GM21825 (cell line): ENCODE measurements around the gene PHRF1.

Experiments
- ATAC-seq: cut with Tn5 transposase; IDR thresholded peaks from one replicate; pipeline ENCODE4 v1.9.1; 2021; ENCODE audit warnings: mild to moderate bottlenecking, moderate library complexity; ENCODE audit not compliant: unreplicated experiment

Gene PHRF1

DNA sequence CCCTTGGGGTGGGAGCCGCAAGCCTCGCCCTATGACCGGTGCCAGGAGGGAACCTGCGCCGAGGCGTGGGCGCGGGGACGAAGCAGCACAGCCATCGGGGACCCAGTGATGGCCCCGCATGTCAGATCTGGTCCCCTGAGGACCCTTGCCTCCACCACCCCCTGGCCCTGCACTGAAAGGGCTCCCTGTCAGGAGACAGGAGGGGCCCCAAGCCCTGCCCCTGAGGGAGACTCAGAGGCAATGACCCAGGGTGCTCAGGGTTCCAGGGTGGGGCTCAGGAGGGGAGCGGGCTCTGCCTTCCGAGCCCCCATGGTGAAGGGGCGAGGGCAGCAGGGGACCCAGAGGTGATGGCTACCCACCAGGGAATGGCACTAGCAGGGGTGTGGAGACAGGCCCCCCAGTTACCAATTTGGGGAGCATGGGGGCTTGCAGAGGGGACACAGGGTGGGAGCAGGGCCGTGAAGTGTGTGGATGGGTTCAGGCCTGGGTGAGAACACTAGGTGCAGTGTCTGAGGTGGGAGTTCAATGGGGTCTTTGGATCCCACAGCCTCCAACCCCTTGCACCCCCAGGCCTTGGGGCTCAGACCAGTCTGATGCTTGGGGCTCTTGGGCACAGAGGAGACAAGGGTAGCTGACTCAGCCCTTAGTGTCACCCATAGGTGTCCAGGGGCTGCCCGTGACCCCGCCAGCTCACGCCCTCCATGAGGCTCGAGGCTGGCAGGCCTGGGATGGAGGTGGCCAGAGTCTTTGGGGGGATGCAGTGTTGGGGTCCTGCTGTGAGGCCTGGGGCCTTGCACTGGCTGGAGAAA, 38.4 kb upstream of the PHRF1 start:
- no peak for ATAC-seq

DNA sequence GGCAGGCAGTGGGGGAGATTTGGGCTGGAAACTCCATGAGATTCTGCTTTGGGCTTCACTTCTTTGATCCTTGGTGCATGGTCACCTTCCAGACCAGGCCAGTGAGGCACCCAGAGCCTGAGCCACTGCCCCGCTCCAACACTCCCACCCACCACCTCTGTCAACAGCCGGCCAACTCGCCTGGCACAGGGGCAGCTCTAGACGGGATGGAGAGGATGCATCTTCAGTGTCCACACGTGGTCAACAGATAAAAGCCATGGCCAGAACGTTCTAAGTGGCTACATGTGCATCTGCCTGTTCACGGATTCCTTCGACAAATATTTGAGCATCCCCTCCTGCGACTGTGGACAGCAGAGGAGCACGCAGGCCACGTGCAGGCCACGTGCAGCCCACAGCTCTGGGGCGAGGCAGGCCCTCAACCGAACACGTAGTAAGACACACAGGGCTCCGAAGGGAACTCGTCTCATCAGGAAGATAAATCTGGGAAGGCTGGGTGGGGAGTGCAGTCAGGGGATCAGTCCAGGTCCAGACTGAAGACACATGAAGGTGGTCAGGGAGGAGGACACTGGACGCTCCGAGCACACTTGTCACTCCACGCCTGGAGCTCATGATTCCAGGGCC, 37.7 kb upstream of the PHRF1 start:
- ATAC-seq: no peak

DNA sequence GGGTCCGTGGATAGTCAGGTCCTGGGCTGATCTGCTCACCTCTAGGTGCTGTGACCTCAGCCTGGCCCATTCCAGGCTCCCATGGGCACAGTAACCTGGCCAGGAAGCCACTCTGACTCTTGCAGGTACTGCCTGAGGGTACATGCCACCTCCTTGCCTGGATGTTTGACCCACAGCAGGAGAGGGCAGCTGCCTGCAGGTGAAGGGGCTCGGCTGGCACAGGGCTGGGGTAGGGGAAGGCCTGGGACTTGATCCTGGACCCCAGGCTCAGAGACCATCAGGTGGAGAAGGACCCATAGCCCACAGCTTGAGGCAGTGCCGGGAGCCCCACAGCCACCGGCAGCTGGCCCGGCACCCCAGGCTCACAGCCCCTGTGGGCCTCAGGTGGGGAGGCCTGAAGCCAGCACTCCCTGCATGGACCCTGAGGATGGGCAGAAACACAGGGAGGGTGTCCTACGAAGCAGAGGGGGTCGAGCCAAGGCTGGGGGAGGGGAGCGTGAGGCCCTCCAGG, 36.2 kb upstream of the PHRF1 start:
- no peak for ATAC-seq

DNA sequence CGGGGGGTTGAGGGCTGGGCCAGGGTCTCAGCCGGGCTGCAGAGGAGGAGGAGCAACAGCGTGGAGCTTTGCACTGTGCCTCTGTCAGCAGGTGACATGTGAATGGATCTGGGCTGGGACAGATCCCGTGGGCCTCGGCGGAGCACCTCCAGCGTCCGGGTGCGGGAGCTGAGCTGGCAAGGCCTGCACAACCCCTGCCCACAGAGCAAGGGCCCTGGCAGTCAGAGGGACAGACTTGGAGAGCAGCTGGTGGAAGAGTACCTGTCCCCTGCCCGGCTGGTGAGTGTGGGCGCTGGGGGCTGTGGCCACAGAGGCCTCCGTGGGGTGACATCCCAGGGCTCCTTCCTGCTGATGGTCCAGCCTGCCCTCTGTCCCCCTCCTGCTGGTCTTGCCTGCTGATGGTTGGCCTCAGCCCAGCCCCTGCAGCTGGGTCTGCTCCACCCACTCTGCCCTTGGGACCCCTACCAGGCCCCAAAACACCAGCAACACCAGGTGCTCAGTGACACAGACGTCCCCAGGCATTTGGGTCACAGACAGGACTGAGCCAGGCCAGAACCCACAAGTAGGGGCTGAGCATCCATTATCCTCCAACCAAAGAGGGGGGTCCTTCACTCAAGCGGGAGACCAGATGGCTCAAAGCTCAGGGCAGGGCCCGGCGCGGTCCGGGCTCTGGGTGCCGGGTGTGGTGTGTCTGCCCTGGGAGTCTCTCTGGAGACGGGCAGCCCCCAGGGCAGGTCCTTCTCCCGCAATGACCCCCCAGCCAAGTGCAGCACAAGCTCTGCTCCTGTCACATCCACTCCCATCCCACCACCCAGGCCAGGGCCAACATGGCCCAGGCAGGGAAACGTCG, 35.5 kb upstream of the PHRF1 start:
- ATAC-seq: no peak

DNA sequence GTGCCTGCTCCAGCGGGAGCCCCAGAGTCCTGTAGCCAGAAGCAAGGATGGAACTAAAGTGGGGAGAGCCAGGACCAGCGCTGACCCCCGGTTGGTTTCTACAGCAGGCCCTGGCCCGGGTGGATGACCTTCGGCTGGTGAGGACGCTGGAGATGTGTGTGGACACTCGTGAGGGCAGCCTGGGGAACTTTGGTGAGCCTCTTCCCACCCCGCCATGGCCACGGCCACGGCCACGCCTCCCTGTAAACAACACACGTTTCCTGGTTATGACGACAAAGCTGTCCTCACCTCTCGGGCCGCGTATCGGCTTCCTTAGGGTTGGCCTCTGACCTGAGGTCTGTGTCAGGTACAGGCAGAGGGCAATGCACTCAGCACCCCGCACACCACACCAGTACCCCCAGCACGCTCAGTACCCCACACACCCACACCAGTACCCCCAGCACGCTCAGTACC, 34.8 kb upstream of the PHRF1 start:
- no peak for ATAC-seq

DNA sequence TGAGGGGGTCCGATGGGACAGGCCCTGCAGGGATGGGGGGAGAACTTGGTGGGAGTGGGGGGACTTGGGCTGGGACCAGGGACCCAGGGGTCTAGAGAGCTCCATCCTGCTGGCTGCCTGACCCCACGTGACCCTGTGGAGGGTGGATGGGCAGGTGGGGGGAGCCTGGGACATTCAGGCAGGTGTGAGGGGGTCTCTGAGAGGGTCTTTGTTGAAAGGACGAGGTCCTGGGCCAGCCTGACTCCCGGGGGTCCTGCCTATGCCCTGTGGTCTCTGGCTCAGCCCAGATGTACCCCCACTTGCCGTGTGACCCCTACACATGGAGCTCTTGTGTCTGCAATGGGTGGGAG, 31.5 kb upstream of the PHRF1 start:
- no peak for ATAC-seq

DNA sequence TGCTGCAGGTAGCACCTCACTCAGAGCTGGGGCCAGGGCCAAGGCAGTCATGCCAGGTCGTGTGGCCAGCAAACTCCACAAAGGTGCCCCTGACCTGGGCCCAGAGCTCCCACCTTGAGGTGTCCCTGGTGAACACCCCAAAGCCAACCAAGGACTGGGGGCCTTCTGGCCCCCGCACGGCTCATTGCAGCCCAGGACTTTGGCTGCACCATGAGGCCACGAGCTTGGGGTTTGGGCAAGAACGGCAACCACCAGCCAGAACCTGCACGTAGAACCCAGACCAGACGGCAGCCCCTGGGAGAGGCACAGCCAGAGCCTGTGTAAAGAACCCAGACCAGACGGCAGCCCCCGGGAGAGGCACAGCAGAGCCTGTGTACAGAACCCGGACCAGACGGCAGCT, 31.1 kb upstream of the PHRF1 start:
- no peak for ATAC-seq

DNA sequence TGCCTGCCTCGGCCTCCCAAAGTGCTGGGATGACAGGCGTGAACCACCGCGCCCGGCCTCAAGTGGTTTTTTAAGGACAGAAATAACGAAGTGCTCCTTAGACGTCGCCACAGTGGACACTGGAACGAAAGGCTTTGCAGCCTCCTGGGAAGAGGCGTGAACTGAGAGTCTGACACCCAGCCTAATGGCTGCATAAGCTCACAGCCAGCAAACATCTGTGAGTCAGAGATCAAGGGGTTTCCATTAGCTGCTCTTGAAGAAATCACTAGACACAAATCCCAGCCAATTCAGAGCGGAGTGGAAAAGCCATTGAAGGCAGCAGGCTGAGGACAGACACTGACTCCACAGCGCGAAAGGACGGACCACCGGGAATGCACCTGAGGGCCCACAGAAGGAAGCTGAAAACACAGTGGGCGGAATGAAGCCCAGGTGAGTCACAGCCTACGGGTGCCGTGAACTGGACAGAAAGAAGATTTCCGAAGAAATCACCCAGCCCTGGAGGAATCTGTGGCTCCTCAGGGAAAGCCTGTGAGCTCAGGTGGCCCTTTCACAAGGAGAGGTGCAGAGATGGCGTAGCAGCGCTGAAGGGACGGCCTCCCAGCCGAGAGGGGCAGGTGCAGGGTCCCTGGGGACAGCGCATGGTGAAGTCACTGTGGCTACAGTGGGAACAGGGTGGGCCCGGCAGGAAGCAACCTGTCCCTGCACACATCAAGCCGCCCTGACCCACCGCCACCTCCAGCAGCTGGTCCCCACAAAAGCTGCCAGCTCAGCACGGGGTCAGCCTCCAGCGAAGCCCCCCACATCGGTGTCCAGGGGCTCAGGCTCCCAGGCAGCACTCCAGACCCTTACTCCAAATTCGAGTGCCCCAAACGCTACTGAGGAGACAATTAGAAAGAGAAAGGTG, 27.3 kb upstream of the PHRF1 start:
- ATAC-seq: no peak

DNA sequence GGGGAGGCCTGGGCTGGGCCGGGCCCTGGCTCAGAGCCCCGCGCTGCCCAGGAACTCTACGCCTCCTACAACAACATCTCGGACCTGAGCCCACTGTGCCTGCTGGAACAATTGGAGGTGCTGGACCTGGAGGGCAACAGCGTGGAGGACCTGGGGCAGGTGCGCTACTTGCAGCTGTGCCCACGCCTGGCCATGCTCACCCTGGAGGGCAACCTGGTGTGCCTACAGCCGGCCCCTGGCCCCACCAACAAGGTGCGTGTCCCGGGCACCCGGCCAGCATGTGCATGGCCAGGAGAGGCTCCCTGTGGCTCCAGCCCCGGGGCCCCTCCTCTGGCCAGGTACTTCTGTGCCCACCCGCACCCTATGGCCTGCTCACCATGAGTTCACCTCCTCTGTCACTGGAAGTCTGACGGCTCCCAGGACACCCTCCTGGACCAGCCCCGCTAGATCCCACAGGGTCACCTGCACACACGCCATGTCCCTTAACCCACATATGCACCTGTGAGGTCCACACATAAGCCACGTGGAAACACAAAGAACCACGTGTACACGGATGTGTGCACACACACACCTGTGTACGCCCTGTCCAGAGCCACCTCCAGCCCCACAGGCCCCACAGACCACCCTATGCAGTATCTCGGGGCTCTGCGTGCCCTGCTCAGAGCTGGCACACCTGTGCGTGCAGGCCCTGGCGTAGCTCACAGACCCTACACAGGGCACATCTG, 26.1 kb upstream of the PHRF1 start:
- no peak for ATAC-seq

DNA sequence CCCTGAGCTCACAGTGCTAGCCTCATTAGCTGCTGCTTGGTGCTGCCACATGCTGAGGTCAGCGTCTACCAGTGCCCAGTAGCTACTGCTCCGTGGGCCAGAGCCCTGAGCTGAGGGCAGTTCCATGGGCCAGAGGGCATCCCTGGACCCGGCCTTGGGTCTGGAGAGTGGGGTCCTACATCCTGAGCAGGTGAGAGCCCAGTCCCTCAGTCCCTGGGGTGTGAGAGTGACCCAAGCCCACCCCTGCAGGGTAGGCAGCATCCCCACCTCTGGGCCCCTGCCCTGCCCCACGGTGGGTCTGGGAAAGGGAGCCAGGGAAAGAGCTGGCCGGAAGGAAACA, 25.6 kb upstream of the PHRF1 start:
- ATAC-seq: no peak

DNA sequence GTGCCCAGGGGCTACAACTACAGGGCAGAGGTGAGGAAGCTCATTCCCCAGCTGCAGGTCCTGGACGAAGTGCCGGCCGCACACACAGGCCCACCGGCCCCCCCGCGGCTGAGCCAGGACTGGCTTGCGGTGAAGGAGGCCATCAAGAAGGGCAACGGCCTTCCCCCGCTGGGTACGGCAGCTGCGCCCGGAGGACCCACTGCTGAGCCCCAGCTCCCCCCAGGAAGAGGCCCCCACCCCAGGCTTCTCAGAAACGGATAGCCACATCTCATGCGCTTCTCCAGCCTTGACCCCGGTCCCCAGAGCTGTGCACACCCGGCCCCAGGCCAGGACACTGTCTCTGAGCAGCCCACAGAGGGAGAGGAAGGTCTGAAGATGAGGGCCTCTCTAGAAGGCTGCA, 25.1 kb upstream of the PHRF1 start:
- no peak for ATAC-seq

DNA sequence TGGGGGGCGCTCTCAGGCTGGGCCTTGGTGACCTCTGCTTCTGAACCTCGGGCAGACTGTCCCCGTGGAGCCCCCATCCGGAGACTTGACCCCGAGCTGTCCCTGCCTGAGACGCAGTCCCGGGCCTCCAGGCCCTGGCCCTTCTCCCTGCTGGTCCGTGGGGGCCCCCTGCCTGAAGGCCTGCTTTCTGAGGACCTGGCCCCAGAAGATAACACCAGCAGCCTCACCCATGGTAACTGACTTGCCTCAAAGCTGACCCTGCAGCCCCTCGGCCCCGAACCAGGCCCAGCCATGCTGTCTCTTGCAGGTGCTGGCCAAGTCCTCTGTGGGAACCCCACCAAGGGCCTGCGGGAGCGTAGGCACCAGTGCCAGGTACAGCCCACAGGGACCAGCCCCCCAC, 24.7 kb upstream of the PHRF1 start:
- ATAC-seq: no peak

DNA sequence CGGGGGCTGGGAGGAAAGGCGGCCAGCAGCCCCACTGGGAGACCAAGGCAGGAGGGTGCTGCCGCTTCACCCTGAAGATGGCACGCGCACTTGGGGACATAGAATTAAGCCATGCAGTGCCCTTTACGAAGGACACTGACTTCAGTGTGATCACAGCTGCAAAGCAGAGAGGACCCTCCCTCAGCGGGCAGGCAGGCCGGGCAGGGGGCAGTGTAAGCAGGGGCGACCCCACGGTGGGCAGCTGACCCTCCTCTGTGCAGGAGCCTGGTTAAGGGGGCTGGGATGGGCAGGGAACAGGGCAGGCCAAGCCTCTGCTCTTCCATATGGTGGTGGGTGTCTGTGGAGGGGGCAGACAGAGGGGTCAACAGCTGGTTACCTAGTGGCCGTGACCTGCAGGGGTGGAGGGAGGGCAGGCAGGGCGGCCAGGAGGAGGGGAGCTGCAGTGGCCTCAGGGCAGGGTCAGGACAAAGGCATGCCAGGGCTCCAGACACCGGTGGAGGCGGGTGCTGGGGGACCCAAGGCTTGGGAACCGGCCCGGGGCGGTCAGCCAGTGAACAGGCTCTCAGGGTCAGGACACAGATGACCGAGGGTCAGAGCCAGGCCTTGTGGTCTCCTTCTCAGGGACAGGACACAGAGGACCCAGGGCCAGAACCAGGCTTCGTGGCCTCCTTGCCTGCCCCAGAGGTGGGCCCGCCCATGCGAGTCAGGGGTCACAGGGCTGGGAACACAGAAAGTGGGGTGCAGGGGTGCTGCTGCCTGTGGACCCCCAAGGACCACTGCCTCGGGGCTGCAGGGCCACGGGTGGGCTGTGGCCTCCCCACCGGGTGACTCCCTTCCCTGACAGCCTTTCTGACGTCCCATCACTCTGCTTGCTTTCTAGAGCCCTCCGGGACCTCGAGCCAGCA, 22.9 kb upstream of the PHRF1 start:
- no peak for ATAC-seq

DNA sequence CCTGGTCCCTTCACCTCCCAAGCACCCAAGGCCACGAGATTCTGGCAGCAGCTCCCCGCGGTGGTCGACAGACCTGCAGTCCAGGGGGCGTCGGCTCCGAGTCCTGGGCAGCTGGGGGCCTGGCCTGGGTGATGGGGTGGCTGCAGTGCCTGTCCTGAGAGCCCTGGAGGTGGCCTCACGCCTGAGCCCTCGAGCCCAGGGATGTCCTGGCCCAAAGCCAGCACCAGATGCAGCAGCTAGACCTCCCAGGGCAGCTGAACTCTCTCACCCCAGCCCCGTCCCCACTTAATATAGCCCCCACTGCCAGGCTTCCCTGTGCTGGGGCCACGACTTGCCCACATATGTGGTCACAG, 22.3 kb upstream of the PHRF1 start:
- no peak for ATAC-seq

DNA sequence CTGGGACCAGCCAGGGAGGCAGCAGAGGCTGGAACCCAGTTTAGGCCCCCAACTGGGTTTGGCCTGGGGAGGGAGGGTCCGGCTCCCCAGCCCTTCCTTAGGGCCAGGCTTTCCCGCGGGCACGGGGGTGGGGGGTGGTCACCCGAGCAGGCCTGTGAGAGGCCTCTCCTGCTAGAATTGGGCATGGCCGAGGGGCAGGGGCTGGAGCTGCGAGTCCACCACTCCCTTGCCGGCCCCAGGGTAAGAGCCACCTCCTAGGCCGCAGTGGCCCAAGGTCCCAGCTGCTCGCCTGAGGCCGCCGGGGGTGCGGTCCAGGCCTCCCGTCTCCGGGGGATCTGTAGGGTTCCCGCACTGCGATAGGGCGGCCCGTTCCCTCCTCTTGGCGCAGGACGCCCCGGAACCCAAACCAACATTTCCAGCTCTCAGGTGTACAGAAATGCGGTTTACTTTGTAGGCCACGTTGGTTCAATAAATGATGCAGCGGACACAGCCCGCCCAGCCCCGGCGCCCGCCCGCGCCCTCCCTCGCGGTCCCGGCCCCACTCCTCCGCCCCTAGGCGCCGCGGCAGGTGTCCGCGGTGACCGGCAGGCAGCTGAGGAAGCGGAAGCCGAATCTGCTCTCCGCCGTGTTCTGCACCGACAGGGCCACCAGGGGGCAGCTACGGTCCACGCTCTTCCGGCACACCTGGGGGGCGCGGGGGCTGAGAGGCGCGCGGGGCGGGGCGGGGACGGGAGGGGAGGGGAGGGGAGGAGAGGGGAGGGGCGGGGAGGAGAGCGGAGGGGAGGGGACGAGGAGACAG, 21.6 kb upstream of the PHRF1 start:
- ATAC-seq: peak; percentile 47

DNA sequence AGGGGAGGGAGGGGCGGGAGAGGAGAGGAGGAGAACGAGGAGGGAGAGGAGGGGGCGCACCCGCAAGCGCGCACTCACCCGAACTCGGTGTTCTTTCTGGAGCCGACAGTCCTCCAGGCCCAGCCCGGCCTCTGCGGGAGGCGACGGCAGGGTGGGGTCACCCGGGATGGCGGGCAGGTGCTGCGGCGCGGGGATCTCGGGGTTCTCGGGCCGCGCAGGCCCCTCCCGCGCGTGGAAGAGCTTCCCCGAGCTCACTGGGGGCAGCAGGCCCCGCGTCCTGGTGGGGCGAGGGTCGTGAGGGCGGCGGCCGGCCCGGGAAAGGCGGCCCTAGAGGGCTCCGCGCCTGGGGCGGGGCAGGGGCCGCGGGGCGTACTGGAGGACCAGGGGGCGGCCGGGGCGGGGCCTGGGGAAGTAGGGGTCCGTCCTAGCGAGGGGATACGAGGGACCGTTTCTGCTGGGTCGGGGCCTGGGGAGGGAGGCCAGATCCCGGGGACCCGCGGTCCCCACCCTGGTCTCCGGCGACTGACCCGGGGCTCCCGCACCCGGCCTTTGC, 21.0 kb upstream of the PHRF1 start:
- no peak for ATAC-seq

DNA sequence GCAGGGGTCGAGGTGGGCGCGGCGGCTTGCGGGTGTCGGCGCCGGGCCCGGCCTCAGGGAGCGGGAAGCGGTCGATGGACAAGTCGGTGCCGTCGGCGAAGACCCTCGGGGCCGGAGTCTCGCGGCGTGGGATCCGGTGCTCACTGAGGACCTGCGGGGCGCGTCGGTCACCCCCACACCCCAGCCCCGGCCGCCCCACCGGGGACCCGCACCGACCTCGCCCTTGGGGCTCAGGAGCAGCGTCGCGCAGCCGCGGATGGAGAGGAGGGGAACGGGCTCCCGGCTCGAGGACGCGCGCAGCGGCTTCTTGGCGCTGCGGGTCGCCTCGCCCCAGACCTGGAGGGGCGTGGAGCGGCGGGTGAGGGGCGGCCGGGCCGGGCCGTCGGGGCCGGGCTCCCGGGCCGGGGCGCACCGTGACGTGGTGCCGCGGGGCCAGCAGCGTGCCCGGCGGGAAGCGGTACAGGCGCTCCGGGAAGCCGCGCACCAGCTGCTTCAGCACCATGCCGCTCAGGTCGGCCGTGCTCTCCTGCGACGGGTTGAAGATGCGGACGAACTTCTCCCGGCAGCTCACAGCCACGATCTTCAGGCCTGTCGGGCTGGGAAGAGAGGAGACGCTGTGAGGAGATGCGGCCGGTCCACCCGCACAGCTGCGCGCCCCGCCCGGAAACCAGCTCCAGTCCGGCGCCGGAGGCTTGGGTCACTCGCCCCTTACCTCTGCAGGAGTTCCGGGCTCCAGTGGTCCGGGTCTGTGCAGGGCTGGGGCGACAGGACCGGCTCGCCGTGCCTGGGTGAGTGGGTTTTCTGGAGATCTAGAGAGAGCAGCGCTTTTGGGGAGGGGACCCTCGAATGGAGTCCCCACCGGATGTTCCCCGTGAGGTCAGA, 20.2 kb upstream of the PHRF1 start:
- no peak for ATAC-seq
